HG03439 (cell line): ENCODE results near the gene GALNT13.

Experiments
- ATAC-seq: cut with Tn5 transposase; IDR thresholded peaks from one replicate; pipeline ENCODE4 v1.9.1; 2021; ENCODE audit warnings: mild to moderate bottlenecking, moderate library complexity; ENCODE audit not compliant: unreplicated experiment

The GALNT13 gene

GRCh38 chr2:153871231-153872221, at the start of gene GALNT13:
GALNT13 (plus strand) TSS chr2:153871922.
- no peak for ATAC-seq

- ATAC-seq: no peak
Measured at GRCh38 chr2:153823880-153824279, 47.8 kb upstream of the GALNT13 start.

GRCh38 chr2:153828335-153828734, 43.4 kb upstream of the GALNT13 start:
- ATAC-seq: no peak

- no peak for ATAC-seq
Measured at GRCh38 chr2:153834662-153835061, 37.1 kb upstream of the GALNT13 start.

- no peak for ATAC-seq
Measured at GRCh38 chr2:153858250-153858649, 13.5 kb upstream of the GALNT13 start.

GRCh38 chr2:153864022-153864421, 7.7 kb upstream of the GALNT13 start:
- ATAC-seq: no peak

GRCh38 chr2:153866595-153866994, 5.1 kb upstream of the GALNT13 start:
- ATAC-seq: no peak

- ATAC-seq: no peak
Measured at GRCh38 chr2:153870308-153870707, 1.4 kb upstream of the GALNT13 start.

- ATAC-seq: no peak
Measured at GRCh38 chr2:153872311-153873051, 759 bp downstream of the GALNT13 start.

- ATAC-seq: no peak
Measured at GRCh38 chr2:153873052-153874048, 1.6 kb downstream of the GALNT13 start.

GRCh38 chr2:153875801-153876466, 4.2 kb downstream of the GALNT13 start:
- ATAC-seq: no peak

GRCh38 chr2:153880926-153881325, 9.2 kb downstream of the GALNT13 start:
- ATAC-seq: no peak

GRCh38 chr2:153886833-153887232, 15.1 kb downstream of the GALNT13 start:
- ATAC-seq: no peak

GRCh38 chr2:153890576-153890975, 18.9 kb downstream of the GALNT13 start:
- ATAC-seq: no peak

- no peak for ATAC-seq
Measured at GRCh38 chr2:153891051-153891450, 19.3 kb downstream of the GALNT13 start.

- ATAC-seq: no peak
Measured at GRCh38 chr2:153912798-153913396, 41.2 kb downstream of the GALNT13 start.

GRCh38 chr2:153917570-153917969, 45.8 kb downstream of the GALNT13 start:
- ATAC-seq: no peak

- no peak for ATAC-seq
Measured at GRCh38 chr2:153935511-153935910, 63.8 kb downstream of the GALNT13 start.

GRCh38 chr2:153939124-153939796, 67.5 kb downstream of the GALNT13 start:
- ATAC-seq: no peak
